K562 (cell line): ENCODE data around the gene ASIC1. TPM values are rescaled to one million over a fixed set of nuclear protein-coding genes. Genes with fewer than 3 reads are reported as not detected.

ENCODE experiments used
- CCNT2 ChIP-seq: IDR thresholded peaks from 2 replicates; pipeline ENCODE4 v1.6.1; 2011; ENCODE audit warnings: borderline replicate concordance, low read depth, mild to moderate bottlenecking, moderate library complexity, mixed read lengths, low read length; ENCODE audit not compliant: insufficient read length; ENCODE audit errors: extremely low read depth
- ELF1 ChIP-seq: fragments of 200-800 bp; sonication (Bioruptor generic); IDR thresholded peaks from 2 replicates; pipeline ENCODE4 v1.6.1; 2016; ENCODE audit warnings: missing genetic modification characterization, missing compliant biosample characterization
- FOSL1 ChIP-seq: fragments of 200-800 bp; sonication (Bioruptor generic); conservative IDR thresholded peaks from 2 replicates; pipeline ENCODE4 v1.6.1; 2016; ENCODE audit warnings: missing genetic modification characterization, missing compliant biosample characterization
- FOXA3 ChIP-seq, 2 experiments: fragments of 450-650 bp in 1 of 2; sonication (generic) in 1 of 2; formaldehyde crosslinking; IDR thresholded peaks in 1 of 2; conservative IDR thresholded peaks in 1 of 2; 2 replicates each; pipeline versions ENCODE4 v1.4.0 to v1.8.0; 2020 to 2022; ENCODE audit warnings: mild to moderate bottlenecking in 2 of 2, missing genetic modification reagents in 1 of 2
- JUN ChIP-seq, 2 experiments: sonication (generic) in 1 of 2; formaldehyde crosslinking in 1 of 2; IDR thresholded peaks; 2 replicates each; pipeline versions ENCODE4 v1.6.1 to v1.8.0; 2012 to 2022; ENCODE audit warnings: borderline replicate concordance in 2 of 2, mild to moderate bottlenecking in 2 of 2, improper control_type of control experiment in 1 of 2, low read depth in 1 of 2, low read length in 1 of 2, missing genetic modification reagents in 1 of 2
- L3MBTL2 ChIP-seq: fragments of 450-650 bp; IDR thresholded peaks from 2 replicates; pipeline ENCODE4 v1.6.1; 2016; ENCODE audit warnings: mild to moderate bottlenecking, moderate library complexity
- LARP7 ChIP-seq: fragments of 450-650 bp; IDR thresholded peaks from 2 replicates; pipeline ENCODE4 v1.6.1; 2016
- MXI1 ChIP-seq: IDR thresholded peaks from 2 replicates; pipeline ENCODE4 v1.6.1; 2011; ENCODE audit warnings: low read depth, mild to moderate bottlenecking, improper control_type of control experiment, low read length
- NBN ChIP-seq: fragments of 450-650 bp; IDR thresholded peaks from 2 replicates; pipeline ENCODE4 v1.6.1; 2016; ENCODE audit warnings: low read depth, mild to moderate bottlenecking
- NR2C2 ChIP-seq, 2 experiments: fragments of 200-800 bp in 1 of 2; sonication (Bioruptor generic) in 1 of 2; sonication (generic) in 1 of 2; formaldehyde crosslinking in 1 of 2; IDR thresholded peaks; 2 replicates each; pipeline versions ENCODE4 v1.6.1 to v1.8.0; 2016 to 2022; ENCODE audit warnings: mild to moderate bottlenecking in 1 of 2, missing compliant biosample characterization in 1 of 2, missing genetic modification characterization in 1 of 2, missing genetic modification reagents in 1 of 2
- SMC3 ChIP-seq: conservative IDR thresholded peaks from 2 replicates; pipeline ENCODE4 v1.6.1; 2011; ENCODE audit warnings: low read depth, low read length, improper control_type of control experiment; ENCODE audit not compliant: insufficient read depth
- STAT5A ChIP-seq: IDR thresholded peaks from 2 replicates; pipeline ENCODE4 v1.6.1; 2012; ENCODE audit warnings: low read length, inconsistent platforms, borderline replicate concordance
- ZNF124 ChIP-seq: sonication (generic); formaldehyde crosslinking; IDR thresholded peaks from 2 replicates; pipeline ENCODE4 v1.8.1; 2022; ENCODE audit warnings: missing genetic modification reagents
- ZNF354B ChIP-seq: fragments of 250-450 bp; sonication (Bioruptor Pico); IDR thresholded peaks from 2 replicates; pipeline ENCODE4 v1.4.0; 2020
- ZNF695 ChIP-seq: fragments of 450-650 bp; formaldehyde crosslinking; IDR thresholded peaks from 2 replicates; pipeline ENCODE4 v1.4.0; 2020; ENCODE audit warnings: mild to moderate bottlenecking, moderate library complexity
- ZNF778 ChIP-seq: fragments of 450-650 bp; formaldehyde crosslinking; IDR thresholded peaks from 2 replicates; pipeline ENCODE4 v1.4.0; 2020; ENCODE audit warnings: mild to moderate bottlenecking, moderate library complexity
- polyA plus RNA-seq, 8 experiments: library from polyadenylated mRNA; depleted of rRNA in 4 of 8; stranded (reverse) in 5 of 8; unstranded in 3 of 8; fragments of >200 nt; fragmentation: Nextera tagmentation in 2 of 8; fragmentation: Illumina TruSeq in 1 of 8; extraction: Ambion mirVana in 2 of 8; extraction: Trizol in 1 of 8; gene quantifications; 2 replicates each; pipeline versions ENCODE4 v1.2.1 to v1.2.3, GENCODE V29; 2011 to 2014; ENCODE audit warnings: inconsistent platforms in 1 of 8, missing spikeins in 1 of 8
- total RNA-seq, 7 experiments: library from RNA; depleted of rRNA in 6 of 7; stranded (reverse); fragments of >200 nt in 6 of 7; fragmentation: Illumina TruSeq in 2 of 7; extraction: Trizol in 2 of 7; gene quantifications; 2 replicates each; pipeline versions ENCODE4 v1.2.1 to v1.2.3, GENCODE V29; 2011 to 2021; ENCODE audit warnings: low replicate concordance in 1 of 7
- TF ChIP-seq, protein P1 (sequence below), 2 experiments: fragments of 450-650 bp; IDR thresholded peaks; 2 replicates each; pipeline ENCODE4 v1.6.1; 2018; ENCODE audit warnings: mild to moderate bottlenecking in 2 of 2, low read depth in 1 of 2; ENCODE audit not compliant: partially characterized antibody in 2 of 2
- TF ChIP-seq, protein P2 (sequence below): fragments of 450-650 bp; formaldehyde crosslinking; IDR thresholded peaks from 2 replicates; pipeline ENCODE4 v1.4.0; 2020; ENCODE audit warnings: mild to moderate bottlenecking, moderate library complexity
- TF ChIP-seq, protein P3 (sequence below): fragments of 250-450 bp; sonication (Bioruptor Pico); IDR thresholded peaks from 2 replicates; pipeline ENCODE4 v1.8.0; 2021; ENCODE audit warnings: moderate library complexity, mild to moderate bottlenecking, inconsistent platforms

Gene ASIC1
- total and polyA plus RNA-seq, 9 of the 15 experiments (the other 6 are each of a cell fraction or from before 2014, with no cell fraction given) = 0.01 to 1.7 (median 0.45) TPM

DNA sequence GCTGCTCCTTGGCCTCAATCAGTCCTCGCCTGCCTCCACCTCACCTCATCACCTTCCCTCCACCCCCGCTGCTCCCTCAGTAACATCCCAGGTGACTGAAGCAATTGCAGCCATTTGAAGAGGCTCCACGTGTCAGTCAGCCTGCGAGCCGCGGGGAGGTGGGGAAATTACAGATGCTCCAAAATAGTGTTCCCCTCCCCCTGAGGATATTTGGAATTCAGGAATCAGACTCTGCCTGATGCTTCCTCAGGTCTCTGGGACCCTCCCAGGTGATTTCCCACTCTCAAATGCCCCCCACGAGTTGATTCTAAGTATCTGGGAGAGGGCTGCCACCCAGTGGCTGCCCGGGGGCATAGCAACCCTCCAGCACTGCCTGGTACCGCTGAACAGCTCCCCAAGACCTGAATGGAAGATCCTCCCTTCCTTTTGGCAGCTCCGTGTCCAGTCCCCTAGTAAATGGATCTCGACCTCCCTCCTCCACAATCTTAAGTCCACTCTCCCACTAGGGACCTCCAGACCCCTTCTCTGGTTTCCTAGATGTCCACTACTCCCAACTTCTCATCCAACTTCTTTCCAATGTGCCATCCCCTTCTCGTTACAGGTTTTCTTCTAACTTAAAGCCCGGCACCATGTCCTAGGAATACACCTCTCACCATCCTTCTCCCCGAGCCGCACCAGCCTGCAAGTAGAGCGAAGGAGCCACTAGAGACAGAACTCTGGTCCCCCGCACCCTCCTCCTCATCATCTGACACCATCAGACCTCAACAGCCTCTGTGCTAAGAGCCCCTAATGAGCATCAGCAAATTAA lies 1.4 kb upstream of the ASIC1 start (continued):
- TF ChIP-seq, protein P1, sequence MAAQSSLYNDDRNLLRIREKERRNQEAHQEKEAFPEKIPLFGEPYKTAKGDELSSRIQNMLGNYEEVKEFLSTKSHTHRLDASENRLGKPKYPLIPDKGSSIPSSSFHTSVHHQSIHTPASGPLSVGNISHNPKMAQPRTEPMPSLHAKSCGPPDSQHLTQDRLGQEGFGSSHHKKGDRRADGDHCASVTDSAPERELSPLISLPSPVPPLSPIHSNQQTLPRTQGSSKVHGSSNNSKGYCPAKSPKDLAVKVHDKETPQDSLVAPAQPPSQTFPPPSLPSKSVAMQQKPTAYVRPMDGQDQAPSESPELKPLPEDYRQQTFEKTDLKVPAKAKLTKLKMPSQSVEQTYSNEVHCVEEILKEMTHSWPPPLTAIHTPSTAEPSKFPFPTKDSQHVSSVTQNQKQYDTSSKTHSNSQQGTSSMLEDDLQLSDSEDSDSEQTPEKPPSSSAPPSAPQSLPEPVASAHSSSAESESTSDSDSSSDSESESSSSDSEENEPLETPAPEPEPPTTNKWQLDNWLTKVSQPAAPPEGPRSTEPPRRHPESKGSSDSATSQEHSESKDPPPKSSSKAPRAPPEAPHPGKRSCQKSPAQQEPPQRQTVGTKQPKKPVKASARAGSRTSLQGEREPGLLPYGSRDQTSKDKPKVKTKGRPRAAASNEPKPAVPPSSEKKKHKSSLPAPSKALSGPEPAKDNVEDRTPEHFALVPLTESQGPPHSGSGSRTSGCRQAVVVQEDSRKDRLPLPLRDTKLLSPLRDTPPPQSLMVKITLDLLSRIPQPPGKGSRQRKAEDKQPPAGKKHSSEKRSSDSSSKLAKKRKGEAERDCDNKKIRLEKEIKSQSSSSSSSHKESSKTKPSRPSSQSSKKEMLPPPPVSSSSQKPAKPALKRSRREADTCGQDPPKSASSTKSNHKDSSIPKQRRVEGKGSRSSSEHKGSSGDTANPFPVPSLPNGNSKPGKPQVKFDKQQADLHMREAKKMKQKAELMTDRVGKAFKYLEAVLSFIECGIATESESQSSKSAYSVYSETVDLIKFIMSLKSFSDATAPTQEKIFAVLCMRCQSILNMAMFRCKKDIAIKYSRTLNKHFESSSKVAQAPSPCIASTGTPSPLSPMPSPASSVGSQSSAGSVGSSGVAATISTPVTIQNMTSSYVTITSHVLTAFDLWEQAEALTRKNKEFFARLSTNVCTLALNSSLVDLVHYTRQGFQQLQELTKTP (IDR thresholded peaks at IDR 0.05; ENCODE audit: low read depth in 1 of 2, partially characterized antibody in 2 of 2) = no peak
- TF ChIP-seq ELF1 (no peak), ZNF695 (no peak), SMC3 (peak; percentile 85), CCNT2 (no peak), NR2C2 (CRISPR knock-in tag; IDR thresholded peaks at IDR 0.05) (no peak), NR2C2 (tag; IDR thresholded peaks at IDR 0.05) (no peak), ZNF354B (CRISPR knock-in tag) (no peak), FOSL1 (tag) (no peak), NBN (0 out of 2 replicates have a peak, but pooled peaks have one; percentile 26), STAT5A (no peak), L3MBTL2 (peak; percentile 95), LARP7 (no peak), ZNF124 (CRISPR knock-in tag) (no peak), ZNF778 (CRISPR knock-in tag) (no peak), JUN (IDR thresholded peaks at IDR 0.05; ENCODE audit: borderline replicate concordance, low read depth, low read length) (0 out of 2 replicates have a peak, but pooled peaks have one; percentile 18), JUN (CRISPR knock-in tag; IDR thresholded peaks at IDR 0.05; ENCODE audit: borderline replicate concordance) (no peak), MXI1 (0 out of 2 replicates have a peak, but pooled peaks have one; percentile 10), FOXA3 (CRISPR knock-in tag; conservative IDR thresholded peaks at IDR 0.05 in 1 of 2, IDR thresholded peaks at IDR 0.05 in 1 of 2) (no peak; a peak in 1 of 4 replicates)
- TF ChIP-seq, protein P2, sequence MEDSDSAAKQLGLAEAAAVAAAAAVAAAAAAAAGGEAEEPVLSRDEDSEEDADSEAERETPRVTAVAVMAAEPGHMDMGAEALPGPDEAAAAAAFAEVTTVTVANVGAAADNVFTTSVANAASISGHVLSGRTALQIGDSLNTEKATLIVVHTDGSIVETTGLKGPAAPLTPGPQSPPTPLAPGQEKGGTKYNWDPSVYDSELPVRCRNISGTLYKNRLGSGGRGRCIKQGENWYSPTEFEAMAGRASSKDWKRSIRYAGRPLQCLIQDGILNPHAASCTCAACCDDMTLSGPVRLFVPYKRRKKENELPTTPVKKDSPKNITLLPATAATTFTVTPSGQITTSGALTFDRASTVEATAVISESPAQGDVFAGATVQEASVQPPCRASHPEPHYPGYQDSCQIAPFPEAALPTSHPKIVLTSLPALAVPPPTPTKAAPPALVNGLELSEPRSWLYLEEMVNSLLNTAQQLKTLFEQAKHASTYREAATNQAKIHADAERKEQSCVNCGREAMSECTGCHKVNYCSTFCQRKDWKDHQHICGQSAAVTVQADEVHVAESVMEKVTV (CRISPR knock-in tag) = peak; percentile 95
- TF ChIP-seq, protein P3, sequence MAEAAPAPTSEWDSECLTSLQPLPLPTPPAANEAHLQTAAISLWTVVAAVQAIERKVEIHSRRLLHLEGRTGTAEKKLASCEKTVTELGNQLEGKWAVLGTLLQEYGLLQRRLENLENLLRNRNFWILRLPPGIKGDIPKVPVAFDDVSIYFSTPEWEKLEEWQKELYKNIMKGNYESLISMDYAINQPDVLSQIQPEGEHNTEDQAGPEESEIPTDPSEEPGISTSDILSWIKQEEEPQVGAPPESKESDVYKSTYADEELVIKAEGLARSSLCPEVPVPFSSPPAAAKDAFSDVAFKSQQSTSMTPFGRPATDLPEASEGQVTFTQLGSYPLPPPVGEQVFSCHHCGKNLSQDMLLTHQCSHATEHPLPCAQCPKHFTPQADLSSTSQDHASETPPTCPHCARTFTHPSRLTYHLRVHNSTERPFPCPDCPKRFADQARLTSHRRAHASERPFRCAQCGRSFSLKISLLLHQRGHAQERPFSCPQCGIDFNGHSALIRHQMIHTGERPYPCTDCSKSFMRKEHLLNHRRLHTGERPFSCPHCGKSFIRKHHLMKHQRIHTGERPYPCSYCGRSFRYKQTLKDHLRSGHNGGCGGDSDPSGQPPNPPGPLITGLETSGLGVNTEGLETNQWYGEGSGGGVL (CRISPR knock-in tag) = no peak
